HCT116 (cell line): ENCODE results near the gene WASL.

Experiments
- CTCF ChIP-seq, 3 experiments: fragments of 200-600 bp in 1 of 3; sonication (generic) in 1 of 3; IDR thresholded peaks in 2 of 3; conservative IDR thresholded peaks in 1 of 3; 2 replicates each; pipeline ENCODE4 v1.5.1; 2012 to 2017; ENCODE audit warnings: low read depth in 2 of 3, low read length in 2 of 3, antibody characterized with exemption in 1 of 3, borderline replicate concordance in 1 of 3, control low read depth in 1 of 3, mild to moderate bottlenecking in 1 of 3, mixed read lengths in 1 of 3, mixed run types in 1 of 3, moderate library complexity in 1 of 3; ENCODE audit not compliant: insufficient read depth in 1 of 3
- EZH2 ChIP-seq: fragments of 200-600 bp; sonication (generic); IDR thresholded peaks from 2 replicates; pipeline ENCODE4 v1.6.1; 2017; ENCODE audit warnings: antibody characterized with exemption, mixed run types
- EZH2phosphoT487 ChIP-seq: fragments of 200-600 bp; IDR thresholded peaks from 2 replicates; pipeline ENCODE4 v1.6.1; 2018; ENCODE audit warnings: antibody characterized with exemption, borderline replicate concordance
- POLR2A ChIP-seq: IDR thresholded peaks from 2 replicates; pipeline ENCODE4 v1.7.0; 2011; ENCODE audit warnings: borderline replicate concordance; ENCODE audit not compliant: insufficient read depth, insufficient read length; ENCODE audit errors: extremely low read depth
- POLR2AphosphoS5 ChIP-seq: IDR thresholded peaks from 2 replicates; pipeline ENCODE4 v1.6.1; 2011; ENCODE audit warnings: mild to moderate bottlenecking, low read depth, low read length, moderate library complexity
- REST ChIP-seq: IDR thresholded peaks from 2 replicates; pipeline ENCODE4 v1.6.1; 2012; ENCODE audit warnings: low read depth
- SP1 ChIP-seq: IDR thresholded peaks from 2 replicates; pipeline ENCODE4 v1.6.1; 2012; ENCODE audit warnings: low read depth
- ZBTB33 ChIP-seq: IDR thresholded peaks from 2 replicates; pipeline ENCODE4 v1.6.1; 2011; ENCODE audit warnings: mild to moderate bottlenecking, low read length, moderate library complexity; ENCODE audit not compliant: insufficient replicate concordance; ENCODE audit errors: extremely low read depth
- ZNF274 ChIP-seq: fragments of 200-500 bp; sonication (Bioruptor generic); IDR thresholded peaks from 2 replicates; pipeline ENCODE4 v1.6.1; 2014; ENCODE audit warnings: mild to moderate bottlenecking, low read depth, low read length, inconsistent platforms
- TF ChIP-seq, protein P1 (sequence below): IDR thresholded peaks from 2 replicates; pipeline ENCODE4 v1.6.1; 2012

DNA sequence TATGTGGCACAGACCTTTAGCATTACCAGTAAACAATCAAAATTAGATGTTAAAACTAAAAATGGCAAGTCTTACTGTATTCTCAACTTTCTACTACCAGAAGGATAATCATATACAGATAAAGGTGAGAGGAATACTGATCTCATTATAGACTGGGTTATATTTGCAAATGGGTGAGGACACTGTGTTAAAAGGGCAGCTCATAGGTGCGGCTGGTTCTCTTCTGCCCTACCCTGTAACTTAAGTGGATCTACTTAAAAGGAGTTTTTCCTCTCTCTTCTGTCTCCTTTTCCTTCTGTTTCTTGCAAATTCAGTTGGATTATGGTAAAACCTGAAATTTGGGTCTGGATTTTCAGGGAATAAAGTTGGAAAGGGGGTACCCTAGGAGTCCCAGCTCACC is 33.0 kb downstream of the WASL start:
- TF ChIP-seq CTCF (IDR thresholded peaks at IDR 0.05 in 2 of 3, conservative IDR thresholded peaks at IDR 0.05 in 1 of 3; ENCODE audit: borderline replicate concordance in 1 of 3, insufficient read depth in 1 of 3, low read depth in 2 of 3, low read length in 2 of 3) (no peak), SP1 (no peak), REST (no peak), ZNF274 (no peak), EZH2 (no peak), POLR2A (no peak), ZBTB33 (no peak), POLR2AphosphoS5 (no peak), EZH2phosphoT487 (no peak)
- TF ChIP-seq, protein P1, sequence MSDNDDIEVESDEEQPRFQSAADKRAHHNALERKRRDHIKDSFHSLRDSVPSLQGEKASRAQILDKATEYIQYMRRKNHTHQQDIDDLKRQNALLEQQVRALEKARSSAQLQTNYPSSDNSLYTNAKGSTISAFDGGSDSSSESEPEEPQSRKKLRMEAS, result no peak
